ENCODE data around the gene IL13. TPM values are rescaled to one million over a fixed set of nuclear protein-coding genes. Genes with fewer than 3 reads are reported as not detected.

IL13 gene
- total RNA-seq, 1 experiment from 2014 or later: not detected

- Histone ChIP-seq H3K14ac (ENCODE audit: insufficient read depth, low read length) (no peak overlapping the region), H3K79me1 (ENCODE audit: insufficient read depth, low read depth, low read length, poor library complexity, severe bottlenecking) (no peaks in the 10 kb centered on the region), H3K9me3 (ENCODE audit: control insufficient read depth, low read depth, low read length) (peaks cover 9% of the 10 kb centered on the region), H2AFZ (ENCODE audit: low read length) (no peak overlapping the region), H4K8ac (replicated peaks; ENCODE audit: insufficient read length, low read depth, low read length) (no peak overlapping the region), H2AK5ac (ENCODE audit: insufficient read length, low read length) (no peak overlapping the region), H3K23ac (ENCODE audit: insufficient read length, low read depth, low read length) (no peak overlapping the region), H3K27ac (ENCODE audit: insufficient read length, low read depth, low read length) (no peak overlapping the region), H2BK5ac (ENCODE audit: insufficient read length, low read length) (no peak overlapping the region), H4K5ac (ENCODE audit: insufficient read length, low read depth, low read length) (no peak overlapping the region), H2BK12ac (ENCODE audit: insufficient read length, low read depth, low read length) (no peak overlapping the region), H3K56ac (ENCODE audit: insufficient read length, low read depth, low read length) (no peak overlapping the region), H3K4ac (ENCODE audit: low read depth, low read length) (no peak overlapping the region), H2BK20ac (ENCODE audit: low read depth, low read length, poor library complexity, severe bottlenecking) (no peak overlapping the region), H2BK120ac (ENCODE audit: low read depth, low read length, poor library complexity, severe bottlenecking) (no peak overlapping the region), H2BK15ac (ENCODE audit: low read depth, low read length) (no peak overlapping the region), H4K91ac (ENCODE audit: insufficient read length, low read depth, low read length) (no peak overlapping the region), H3K4me1 (ENCODE audit: insufficient read depth, low read length) (no peaks in the 10 kb centered on the region), H3K18ac (ENCODE audit: insufficient read length, low read depth, low read length) (no peak overlapping the region), H3T11ph (ENCODE audit: low read length) (no peak overlapping the region), H3K23me2 (ENCODE audit: insufficient read length, low read depth, low read length, poor library complexity, severe bottlenecking) (no peaks in the 10 kb centered on the region), H4K20me1 (ENCODE audit: control insufficient read depth, insufficient read depth, insufficient read length) (no peaks in the 10 kb centered on the region), H3K9ac (ENCODE audit: extremely low read depth, insufficient read length, low read length) (no peak overlapping the region), H3K4me2 (ENCODE audit: insufficient read depth, insufficient read length, low read length) (no peak overlapping the region), H3K27me3 (ENCODE audit: insufficient read depth, low read length) (peaks cover 6% of the 10 kb centered on the region; the same call in 1 of the 2 replicates), H3K79me2 (ENCODE audit: insufficient read depth, low read length) (no peaks in the 10 kb centered on the region)
- H3K27me3 Mint-ChIP-seq (ENCODE audit: low read depth): peaks cover 55% of the 10 kb centered on the region
- TF ChIP-seq CTCF (conservative IDR thresholded peaks at IDR 0.05): no peak
- peaks cover 3 to 10% of the 10 kb centered on the region in 2 experiments for H3K4me1 Mint-ChIP-seq
- H3K27ac Mint-ChIP-seq: no peak overlapping the region; a peak in 1 of 7 replicates
- no peak overlapping the region for H3K4me3 Mint-ChIP-seq
- WGBS (ENCODE audit: extremely low coverage, insufficient read length, low lambda C conversion rate): no CpG with 5 or more reads among the region's 4 CpGs
- H3K36me3 Mint-ChIP-seq (ENCODE audit: insufficient read depth in 1 of 3, low read depth in 3 of 3): peaks cover 0 to 7% (median 0%) of the 10 kb centered on the region in 3 experiments; a peak in 1 of 7 replicates
- DNase-seq: no peak
- peaks cover 6 to 27% of the 10 kb centered on the region in 2 experiments; a peak in 4 of 5 replicates for H3K9me3 Mint-ChIP-seq
These were observed 6.0 kb upstream of the IL13 start for GRCh38 chr5:132651838-132652469.

All from H9 (cell line).